Liver (tissue), 9 donors: Measurements from ENCODE around the gene GADL1. TPM values are rescaled to one million over a fixed set of nuclear protein-coding genes. Genes with fewer than 3 reads are reported as not detected.

Experiments
- DNase-seq: peaks from one replicate; pipeline ENCODE4 v3.0.0-alpha.2; 2017; ENCODE audit warnings: low spot score
- H3K27ac ChIP-seq, 2 donors: one replicate each; pipeline ENCODE4 v1.7.0; 2013; ENCODE audit warnings: inconsistent platforms in 2 of 2, low read length in 2 of 2, control low read depth in 1 of 2, low read depth in 1 of 2, mild to moderate bottlenecking in 1 of 2
- H3K27me3 ChIP-seq, 4 donors: one replicate each; pipeline versions ENCODE4 v1.6.1 to v1.7.0; 2013; ENCODE audit warnings: low read length in 3 of 4, inconsistent platforms in 1 of 4, mild to moderate bottlenecking in 1 of 4, moderate library complexity in 1 of 4; ENCODE audit not compliant: control insufficient read depth in 4 of 4, insufficient read depth in 4 of 4
- H3K36me3 ChIP-seq, 4 donors: one replicate each; pipeline versions ENCODE4 v1.6.1 to v1.7.0; 2013; ENCODE audit warnings: low read length in 3 of 4, mild to moderate bottlenecking in 3 of 4, low read depth in 1 of 4, moderate library complexity in 1 of 4; ENCODE audit not compliant: control insufficient read depth in 4 of 4, insufficient read depth in 3 of 4
- H3K4me1 ChIP-seq, 4 donors: one replicate each; pipeline versions ENCODE4 v1.6.1 to v1.7.0; 2013; ENCODE audit warnings: low read length in 3 of 4, mild to moderate bottlenecking in 3 of 4, moderate library complexity in 1 of 4; ENCODE audit not compliant: control insufficient read depth in 4 of 4, insufficient read depth in 4 of 4
- H3K4me3 ChIP-seq, 3 donors: one replicate each; pipeline versions ENCODE4 v1.6.1 to v1.7.0; 2013; ENCODE audit warnings: low read length in 3 of 3, control low read depth in 1 of 3, low read depth in 1 of 3, mild to moderate bottlenecking in 1 of 3
- H3K9ac ChIP-seq, 2 donors: one replicate each; pipeline ENCODE4 v1.7.0; 2013; ENCODE audit warnings: low read length in 2 of 2, mild to moderate bottlenecking in 2 of 2, moderate library complexity in 2 of 2, control low read depth in 1 of 2, low read depth in 1 of 2
- H3K9me3 ChIP-seq, 4 donors: one replicate each; pipeline versions ENCODE4 v1.6.1 to v1.7.0; 2013; ENCODE audit warnings: low read length in 3 of 4; ENCODE audit not compliant: control insufficient read depth in 4 of 4
- ATF3 ChIP-seq: IDR thresholded peaks from 2 replicates; pipeline ENCODE4 v1.6.1; 2016; ENCODE audit warnings: antibody characterized with exemption
- CTCF ChIP-seq: fragments of 150-350 bp; IDR thresholded peaks from 2 replicates; pipeline ENCODE4 v1.5.1; 2017; ENCODE audit warnings: improper control_type of control experiment, low read depth, low read length; ENCODE audit not compliant: missing input control
- EGR1 ChIP-seq, 2 donors: IDR thresholded peaks; 2 replicates each; pipeline ENCODE4 v1.6.1; 2016 to 2018; ENCODE audit warnings: antibody characterized with exemption in 2 of 2, low read depth in 2 of 2
- FOXA1 ChIP-seq: IDR thresholded peaks from 2 replicates; pipeline ENCODE4 v1.6.1; 2016; ENCODE audit warnings: antibody characterized with exemption
- FOXA2 ChIP-seq: IDR thresholded peaks from 2 replicates; pipeline ENCODE4 v1.6.1; 2016; ENCODE audit warnings: antibody characterized with exemption
- GABPA ChIP-seq, 2 donors: IDR thresholded peaks in 1 of 2; conservative IDR thresholded peaks in 1 of 2; 2 replicates each; pipeline ENCODE4 v1.6.1; 2016; ENCODE audit warnings: antibody characterized with exemption in 2 of 2, mild to moderate bottlenecking in 1 of 2, moderate library complexity in 1 of 2
- HNF4A ChIP-seq, 2 donors: conservative IDR thresholded peaks; 2 replicates each; pipeline ENCODE4 v1.6.1; 2016; ENCODE audit warnings: antibody characterized with exemption in 2 of 2, mild to moderate bottlenecking in 2 of 2
- HNF4G ChIP-seq: IDR thresholded peaks from 2 replicates; pipeline ENCODE4 v1.6.1; 2016; ENCODE audit warnings: antibody characterized with exemption
- JUND ChIP-seq, 2 donors: IDR thresholded peaks; 2 replicates each; pipeline ENCODE4 v1.6.1; 2016; ENCODE audit warnings: antibody characterized with exemption in 2 of 2
- MAX ChIP-seq: IDR thresholded peaks from 2 replicates; pipeline ENCODE4 v1.6.1; 2016; ENCODE audit warnings: antibody characterized with exemption
- NR2F2 ChIP-seq: IDR thresholded peaks from 2 replicates; pipeline ENCODE4 v1.6.1; 2016; ENCODE audit warnings: antibody characterized with exemption
- RAD21 ChIP-seq, 2 donors: IDR thresholded peaks; 2 replicates each; pipeline ENCODE4 v1.6.1; 2016; ENCODE audit warnings: antibody characterized with exemption in 2 of 2, mild to moderate bottlenecking in 2 of 2
- REST ChIP-seq: IDR thresholded peaks from 2 replicates; pipeline ENCODE4 v1.6.1; 2016; ENCODE audit warnings: antibody characterized with exemption, mild to moderate bottlenecking
- TAF1 ChIP-seq: conservative IDR thresholded peaks from 2 replicates; pipeline ENCODE4 v1.6.1; 2016; ENCODE audit warnings: antibody characterized with exemption, mild to moderate bottlenecking
- YY1 ChIP-seq: IDR thresholded peaks from 2 replicates; pipeline ENCODE4 v1.6.1; 2016; ENCODE audit warnings: antibody characterized with exemption, mild to moderate bottlenecking
- ZBTB33 ChIP-seq: IDR thresholded peaks from 2 replicates; pipeline ENCODE4 v1.6.1; 2016; ENCODE audit warnings: antibody characterized with exemption
- WGBS: extraction: QIAGEN DNeasy Blood & Tissue Kit; methylation state at CpG from one replicate; pipeline ENCODE4 v1.1.7; 2013; 5-methylcytosine and 5-hydroxymethylcytosine counted together
- polyA plus RNA-seq, 2 donors: library from polyadenylated mRNA; stranded (reverse) in 1 of 2; unstranded in 1 of 2; fragments of 200-250 nt in 1 of 2; fragments of >200 nt in 1 of 2; fragmentation: Nextera tagmentation in 1 of 2; extraction: Ambion mirVana in 1 of 2; gene quantifications; one replicate each; pipeline versions ENCODE4 v1.2.1 to v1.2.3, GENCODE V29; 2013 to 2015
- total RNA-seq, 2 donors: library from RNA; depleted of rRNA; stranded (reverse); fragments of >200 nt; gene quantifications; one replicate each; pipeline ENCODE4 v1.2.3, GENCODE V29; 2014
- donor health status: healthy.
- donor health status: healthy.
- donor health status: healthy.
- donor health status: healthy.
- donor health status: healthy.

GADL1 gene
- total and polyA plus RNA-seq, 4 donors: not detected

GRCh38 chr3:30904996-30905395 lies 10.5 kb upstream of the GADL1 start:
- Histone ChIP-seq H3K4me1 (no peaks in the 10 kb centered on the region), H3K4me3 (no peak overlapping the region), H3K27me3 (no peaks in the 10 kb centered on the region), H3K27ac (no peak overlapping the region), H3K9me3 (no peaks in the 10 kb centered on the region), H3K9ac (no peak overlapping the region), H3K36me3 (no peaks in the 10 kb centered on the region)
- no peak for DNase-seq
- WGBS: 49% methylated on average over 4 of the region's 4 CpGs
- TF ChIP-seq JUND (IDR thresholded peaks at IDR 0.05) (no peak), YY1 (no peak), RAD21 (IDR thresholded peaks at IDR 0.05) (no peak), REST (no peak), HNF4A (conservative IDR thresholded peaks at IDR 0.05) (no peak), FOXA1 (no peak), ZBTB33 (no peak)

- 87% methylated on average over 5 of the region's 5 CpGs for WGBS
Measured at GRCh38 chr3:30895329-30895728, 868 bp upstream of the GADL1 start.

More at GRCh38 chr3:30895329-30895728, 868 bp upstream of the GADL1 start:
- no peaks in the 10 kb centered on the region for H3K9me3 ChIP-seq
- H3K4me1 ChIP-seq: peaks cover 3 to 10% (median 5%) of the 10 kb centered on the region in 4 donors
- no peak overlapping the region for H3K9ac ChIP-seq
- no peak overlapping the region for H3K27ac ChIP-seq
- no peak overlapping the region for H3K4me3 ChIP-seq
- no peak for TF ChIP-seq JUND (IDR thresholded peaks at IDR 0.05)
- TF ChIP-seq EGR1 (IDR thresholded peaks at IDR 0.05; ENCODE audit: low read depth in 2 of 2): no peak
- TF ChIP-seq GABPA (IDR thresholded peaks at IDR 0.05 in 1 of 2, conservative IDR thresholded peaks at IDR 0.05 in 1 of 2): no peak
- TF ChIP-seq ZBTB33: no peak
- no peak for TF ChIP-seq YY1
- TF ChIP-seq MAX: no peak
- no peak for TF ChIP-seq ATF3
- no peak for TF ChIP-seq TAF1
- no peak for TF ChIP-seq HNF4G
- TF ChIP-seq CTCF: no peak
- TF ChIP-seq FOXA2: no peak
- no peak for TF ChIP-seq REST
- TF ChIP-seq RAD21 (IDR thresholded peaks at IDR 0.05): no peak
- no peak for TF ChIP-seq NR2F2
- TF ChIP-seq HNF4A (conservative IDR thresholded peaks at IDR 0.05): no peak
- TF ChIP-seq FOXA1: no peak
- no peak for DNase-seq
- H3K27me3 ChIP-seq: no peaks in the 10 kb centered on the region
- H3K36me3 ChIP-seq: no peaks in the 10 kb centered on the region
